GM10248 (cell line): ENCODE results near the gene LIN37.

ENCODE experiments used
- CTCF ChIA-PET: fragments of 300-600 bp; sonication (Branson Sonifier 250); formaldehyde crosslinking; extraction: SDS; loops from one replicate; lab custom pipeline; 2021; ENCODE audit warnings: antibody characterized with exemption; lab: Yijun Ruan, JAX
- POLR2A ChIA-PET: fragments of 350-650 bp; sonication (Branson Sonifier 250); formaldehyde crosslinking; extraction: SDS; loops from one replicate; lab custom pipeline; 2020; ENCODE audit warnings: antibody characterized with exemption; lab: Yijun Ruan, JAX
- DNase-seq: peaks from one replicate; pipeline ENCODE4 v3.0.0; 2012; ENCODE audit errors: extremely low spot score
- TF ChIP-seq, protein P1 (sequence below): IDR thresholded peaks from 2 replicates; pipeline ENCODE4 v1.5.1; 2012; ENCODE audit warnings: mild to moderate bottlenecking, low read depth; ENCODE audit errors: extremely low read depth, missing control alignments, control extremely low read depth

LIN37 gene

DNA sequence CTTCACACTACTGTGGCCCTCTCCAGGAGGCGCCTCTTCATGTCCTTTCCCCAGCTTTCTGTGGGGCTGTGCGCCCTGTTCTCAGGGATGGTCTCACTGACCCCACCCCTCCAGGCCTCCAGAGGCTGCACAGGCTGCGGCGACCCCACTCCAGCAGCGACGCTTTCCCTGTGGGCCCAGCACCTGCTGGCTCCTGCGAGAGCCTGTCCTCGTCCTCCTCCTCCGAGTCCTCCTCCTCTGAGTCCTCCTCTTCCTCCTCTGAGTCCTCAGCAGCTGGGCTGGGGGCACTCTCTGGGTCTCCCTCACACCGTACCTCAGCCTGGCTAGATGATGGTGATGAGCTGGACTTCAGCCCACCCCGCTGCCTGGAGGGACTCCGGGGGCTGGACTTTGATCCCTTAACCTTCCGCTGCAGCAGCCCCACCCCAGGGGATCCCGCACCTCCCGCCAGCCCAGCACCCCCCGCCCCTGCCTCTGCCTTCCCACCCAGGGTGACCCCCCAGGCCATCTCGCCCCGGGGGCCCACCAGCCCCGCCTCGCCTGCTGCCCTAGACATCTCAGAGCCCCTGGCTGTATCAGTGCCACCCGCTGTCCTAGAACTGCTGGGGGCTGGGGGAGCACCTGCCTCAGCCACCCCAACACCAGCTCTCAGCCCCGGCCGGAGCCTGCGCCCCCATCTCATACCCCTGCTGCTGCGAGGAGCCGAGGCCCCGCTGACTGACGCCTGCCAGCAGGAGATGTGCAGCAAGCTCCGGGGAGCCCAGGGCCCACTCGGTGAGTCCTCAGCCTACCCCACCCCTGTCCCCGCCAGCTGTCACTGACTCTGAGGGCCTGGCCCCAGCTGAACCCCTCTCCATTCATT lies 38.2 kb downstream of the LIN37 start:
- ChIA-PET CTCF (no interaction called here), POLR2A (no interaction called here)
- no peak for DNase-seq

DNA sequence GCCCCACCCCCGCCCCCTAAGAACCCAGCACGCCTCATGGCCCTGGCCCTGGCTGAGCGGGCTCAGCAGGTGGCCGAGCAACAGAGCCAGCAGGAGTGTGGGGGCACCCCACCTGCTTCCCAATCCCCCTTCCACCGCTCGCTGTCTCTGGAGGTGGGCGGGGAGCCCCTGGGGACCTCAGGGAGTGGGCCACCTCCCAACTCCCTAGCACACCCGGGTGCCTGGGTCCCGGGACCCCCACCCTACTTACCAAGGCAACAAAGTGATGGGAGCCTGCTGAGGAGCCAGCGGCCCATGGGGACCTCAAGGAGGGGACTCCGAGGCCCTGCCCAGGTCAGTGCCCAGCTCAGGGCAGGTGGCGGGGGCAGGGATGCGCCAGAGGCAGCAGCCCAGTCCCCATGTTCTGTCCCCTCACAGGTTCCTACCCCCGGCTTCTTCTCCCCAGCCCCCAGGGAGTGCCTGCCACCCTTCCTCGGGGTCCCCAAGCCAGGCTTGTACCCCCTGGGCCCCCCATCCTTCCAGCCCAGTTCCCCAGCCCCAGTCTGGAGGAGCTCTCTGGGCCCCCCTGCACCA lies 38.9 kb downstream of the LIN37 start:
- POLR2A ChIA-PET, result no interaction called here
- TF ChIP-seq, protein P1, sequence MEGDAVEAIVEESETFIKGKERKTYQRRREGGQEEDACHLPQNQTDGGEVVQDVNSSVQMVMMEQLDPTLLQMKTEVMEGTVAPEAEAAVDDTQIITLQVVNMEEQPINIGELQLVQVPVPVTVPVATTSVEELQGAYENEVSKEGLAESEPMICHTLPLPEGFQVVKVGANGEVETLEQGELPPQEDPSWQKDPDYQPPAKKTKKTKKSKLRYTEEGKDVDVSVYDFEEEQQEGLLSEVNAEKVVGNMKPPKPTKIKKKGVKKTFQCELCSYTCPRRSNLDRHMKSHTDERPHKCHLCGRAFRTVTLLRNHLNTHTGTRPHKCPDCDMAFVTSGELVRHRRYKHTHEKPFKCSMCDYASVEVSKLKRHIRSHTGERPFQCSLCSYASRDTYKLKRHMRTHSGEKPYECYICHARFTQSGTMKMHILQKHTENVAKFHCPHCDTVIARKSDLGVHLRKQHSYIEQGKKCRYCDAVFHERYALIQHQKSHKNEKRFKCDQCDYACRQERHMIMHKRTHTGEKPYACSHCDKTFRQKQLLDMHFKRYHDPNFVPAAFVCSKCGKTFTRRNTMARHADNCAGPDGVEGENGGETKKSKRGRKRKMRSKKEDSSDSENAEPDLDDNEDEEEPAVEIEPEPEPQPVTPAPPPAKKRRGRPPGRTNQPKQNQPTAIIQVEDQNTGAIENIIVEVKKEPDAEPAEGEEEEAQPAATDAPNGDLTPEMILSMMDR, result no peak
- DNase-seq, result no peak
- CTCF ChIA-PET, result no interaction called here

More for the DNA sequence above, 38.2 kb downstream of the LIN37 start:
- TF ChIP-seq, protein P1, result no peak

DNA sequence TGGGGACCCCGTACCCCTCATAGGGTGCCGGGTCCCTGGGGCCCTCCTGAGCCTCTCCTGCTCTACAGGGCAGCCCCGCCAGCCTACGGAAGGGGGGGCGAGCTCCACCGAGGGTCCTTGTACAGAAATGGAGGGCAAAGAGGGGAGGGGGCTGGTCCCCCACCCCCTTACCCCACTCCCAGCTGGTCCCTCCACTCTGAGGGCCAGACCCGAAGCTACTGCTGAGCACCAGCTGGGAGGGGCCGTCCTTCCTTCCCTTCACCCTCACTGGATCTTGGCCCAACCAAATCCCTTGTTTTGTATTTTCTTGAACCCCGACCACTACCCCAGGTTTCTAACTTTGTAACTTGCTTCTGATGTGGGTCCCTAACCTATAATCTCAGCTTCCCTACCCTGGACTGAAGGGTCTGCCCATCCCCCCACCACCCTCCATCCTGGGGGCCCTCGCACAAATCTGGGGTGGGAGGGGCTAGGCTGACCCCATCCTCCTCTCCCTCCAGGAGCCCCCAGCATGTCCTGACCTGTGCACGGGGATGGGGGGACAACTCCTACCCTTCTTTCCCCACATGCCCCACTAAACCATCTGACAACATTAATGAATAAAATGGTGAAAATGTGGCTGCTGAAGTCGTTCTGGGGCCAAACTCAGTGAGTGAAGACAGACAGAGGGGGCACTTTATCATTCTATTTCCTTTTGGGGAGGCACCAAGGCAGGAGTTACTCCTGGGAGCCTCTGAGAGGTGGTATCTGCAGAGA lies 40.0 kb downstream of the LIN37 start:
- ChIA-PET CTCF (interaction anchor here (1.3 kb wide), 1 partner anchor 143 kb away, joined by 3 read pairs; no protein-coding TSS in a partner anchor), POLR2A (interaction anchor here (0.6 kb wide), 1 partner anchor 127 kb away, joined by 3 read pairs; no protein-coding TSS in a partner anchor)
- TF ChIP-seq, protein P1, result no peak

DNA sequence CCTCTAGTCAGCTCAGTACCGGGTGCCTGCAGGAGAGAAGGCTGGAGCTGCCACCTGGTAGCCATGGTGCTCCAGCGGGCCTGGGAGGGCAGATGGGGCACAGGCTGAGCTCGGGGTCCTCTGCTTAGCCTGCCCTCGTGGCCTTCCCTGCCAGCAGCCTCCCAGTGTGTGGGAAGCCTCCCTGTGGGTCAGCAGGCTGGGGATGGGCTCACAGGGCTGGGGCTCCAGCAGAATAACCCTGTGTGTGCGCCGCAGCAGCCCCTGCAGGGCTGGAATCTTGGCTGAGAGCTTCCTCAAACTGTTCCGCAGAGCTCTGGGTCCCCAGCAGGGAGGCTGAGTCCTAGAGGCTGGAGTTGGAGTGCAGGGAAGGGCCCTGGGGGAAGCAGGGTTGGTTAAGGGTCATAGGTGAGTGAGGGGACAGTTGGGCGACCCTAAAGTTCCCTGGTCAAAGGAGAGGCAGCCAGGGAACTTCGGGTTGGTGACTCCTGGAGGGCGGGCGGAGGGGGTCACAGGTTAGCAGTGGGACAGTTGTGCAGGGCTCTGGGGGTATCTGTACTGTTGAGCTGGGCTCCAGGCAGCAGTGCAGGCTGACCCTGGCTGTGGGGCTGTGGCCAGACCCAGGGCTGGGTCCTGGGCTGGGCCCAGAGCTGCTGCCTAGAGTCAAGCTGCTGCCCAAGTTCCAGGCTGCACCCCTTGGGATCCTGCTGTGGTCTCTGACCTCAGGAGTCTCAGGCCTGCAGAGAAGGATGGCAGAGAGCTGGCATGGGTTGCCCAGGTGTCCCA lies 41.0 kb downstream of the LIN37 start:
- TF ChIP-seq, protein P1, result no peak
- ChIA-PET POLR2A (interaction anchor here (0.5 to 0.6 kb wide), 2 partner anchors 109 to 128 kb away, joined by 3 to 4 read pairs; no protein-coding TSS in a partner anchor), CTCF (interaction anchor here (0.7 to 1.3 kb wide), 4 partner anchors 11 to 142 kb away, joined by 3 read pairs; no protein-coding TSS in a partner anchor)
- no peak for DNase-seq

More for the DNA sequence above, 40.0 kb downstream of the LIN37 start:
- DNase-seq, result no peak

DNA sequence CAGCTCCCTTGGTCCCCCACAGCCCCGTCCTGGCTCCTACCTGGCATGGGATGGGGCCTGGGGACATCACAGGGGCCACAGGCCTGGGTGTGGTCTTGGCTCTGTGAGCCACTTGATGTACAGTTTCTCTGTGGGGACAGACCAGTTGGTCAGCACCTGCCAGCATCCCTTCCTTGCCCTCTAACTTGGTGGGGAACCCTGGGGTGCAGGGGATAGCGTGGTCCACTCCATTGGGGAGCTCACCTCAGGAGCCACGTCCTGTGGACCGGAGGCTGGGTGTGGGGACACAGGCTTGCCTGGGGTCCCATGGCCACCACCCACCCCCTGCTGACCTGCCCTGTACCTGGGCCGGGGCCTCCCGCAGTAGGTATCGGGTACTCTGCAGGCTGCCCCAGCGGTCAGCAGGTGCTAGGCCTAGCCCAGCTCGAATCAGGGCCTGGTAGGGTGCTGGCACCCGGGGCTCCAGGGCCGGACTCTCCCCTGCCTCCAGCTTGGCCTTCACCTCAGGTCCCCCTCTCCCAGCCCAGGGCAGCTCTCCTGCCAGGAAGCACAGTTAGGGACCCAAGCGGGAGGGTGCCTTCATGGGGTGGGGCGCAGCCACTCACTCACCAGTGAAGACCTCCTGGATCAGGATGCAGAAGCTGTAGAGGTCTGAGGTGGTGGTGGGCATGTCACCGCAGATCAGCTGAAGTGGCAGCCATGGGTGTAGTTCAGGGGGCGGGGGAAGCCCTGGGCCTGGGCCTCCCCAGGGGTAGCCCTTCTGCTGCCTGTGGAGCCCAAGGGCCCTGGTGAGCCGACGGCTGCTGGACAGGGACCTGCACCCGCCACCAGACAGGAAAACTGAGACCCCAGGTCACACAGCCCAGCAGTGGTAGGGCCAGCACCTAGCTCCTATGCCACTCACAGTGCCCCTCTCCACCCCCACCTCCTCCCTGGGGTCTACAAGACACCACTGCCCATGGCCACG lies 41.9 kb downstream of the LIN37 start:
- ChIA-PET CTCF (interaction anchor here (0.7 to 1.7 kb wide), 5 partner anchors 11 to 141 kb away, joined by 3 to 4 read pairs (median 3); no protein-coding TSS in a partner anchor), POLR2A (interaction anchor here (0.5 kb wide), 1 partner anchor 108 kb away, joined by 4 read pairs; no protein-coding TSS in a partner anchor)
- DNase-seq, result no peak
- TF ChIP-seq, protein P1, result no peak
